ENCODE measurements around the gene FILIP1. TPM values are rescaled to one million over a fixed set of nuclear protein-coding genes. Genes with fewer than 3 reads are reported as not detected.
A peak's percentile ranks its signal among the peaks of the same experiment; 100 is the strongest.

FILIP1 gene
- total and polyA plus RNA-seq, 8 donors = 0.31 to 29.8 (median 5.7) TPM

DNA sequence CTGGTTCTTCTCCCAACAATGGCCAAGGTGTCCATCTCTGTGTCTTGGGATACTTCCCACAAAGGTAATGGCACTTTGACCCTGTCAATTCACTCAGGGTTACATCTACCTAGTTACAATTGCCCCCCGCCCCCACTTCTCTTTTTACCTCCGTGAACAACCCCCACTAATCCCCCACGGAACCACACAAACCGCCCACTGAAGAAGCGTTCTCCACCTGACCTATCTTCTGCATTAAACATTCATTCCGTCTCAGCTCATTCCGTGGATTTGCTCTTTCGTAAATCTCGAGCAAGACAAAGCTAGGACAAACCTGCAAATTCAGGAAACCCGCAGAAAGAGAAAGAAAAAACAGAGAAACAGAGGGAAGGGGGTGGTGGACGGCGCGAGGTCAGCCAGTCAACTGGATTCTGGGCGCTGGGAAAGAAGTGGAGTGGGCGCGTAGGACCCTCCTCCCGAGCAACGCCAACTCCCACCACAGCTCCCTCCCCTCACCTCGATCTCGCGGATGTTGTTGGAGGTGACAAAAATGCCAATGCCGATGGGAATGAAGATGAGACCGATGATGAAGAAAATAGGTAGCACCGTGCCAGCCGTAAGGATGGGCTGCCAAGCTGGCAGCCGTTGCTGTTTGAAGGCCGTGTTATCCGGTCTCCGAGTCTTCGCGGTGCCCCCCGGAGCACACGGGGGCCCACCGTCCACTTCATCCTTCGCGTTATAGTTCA lies 209.5 kb downstream of the FILIP1 start:
- no peaks in the 10 kb centered on the region for H3K27me3 ChIP-seq
- no peaks in the 10 kb centered on the region for H3K36me3 ChIP-seq
- no peaks in the 10 kb centered on the region for H3K9me3 ChIP-seq
- H3K27ac ChIP-seq = peak overlapping the region; percentile 87 to 95 (median 92)
- intact Hi-C loops (cut with DNase I; ENCODE audit: low total_unique reads) = no loop called here
- WGBS, 5 donors = 0 to 1% (median 1%) methylated on average over 36 of the region's 36 CpGs
- TF ChIP-seq EP300 (IDR thresholded peaks at IDR 0.05) (no peak), POLR2A (IDR thresholded peaks at IDR 0.05) (no peak), POLR2AphosphoS5 (IDR thresholded peaks at IDR 0.05) (no peak)
- TF ChIP-seq, protein P1, sequence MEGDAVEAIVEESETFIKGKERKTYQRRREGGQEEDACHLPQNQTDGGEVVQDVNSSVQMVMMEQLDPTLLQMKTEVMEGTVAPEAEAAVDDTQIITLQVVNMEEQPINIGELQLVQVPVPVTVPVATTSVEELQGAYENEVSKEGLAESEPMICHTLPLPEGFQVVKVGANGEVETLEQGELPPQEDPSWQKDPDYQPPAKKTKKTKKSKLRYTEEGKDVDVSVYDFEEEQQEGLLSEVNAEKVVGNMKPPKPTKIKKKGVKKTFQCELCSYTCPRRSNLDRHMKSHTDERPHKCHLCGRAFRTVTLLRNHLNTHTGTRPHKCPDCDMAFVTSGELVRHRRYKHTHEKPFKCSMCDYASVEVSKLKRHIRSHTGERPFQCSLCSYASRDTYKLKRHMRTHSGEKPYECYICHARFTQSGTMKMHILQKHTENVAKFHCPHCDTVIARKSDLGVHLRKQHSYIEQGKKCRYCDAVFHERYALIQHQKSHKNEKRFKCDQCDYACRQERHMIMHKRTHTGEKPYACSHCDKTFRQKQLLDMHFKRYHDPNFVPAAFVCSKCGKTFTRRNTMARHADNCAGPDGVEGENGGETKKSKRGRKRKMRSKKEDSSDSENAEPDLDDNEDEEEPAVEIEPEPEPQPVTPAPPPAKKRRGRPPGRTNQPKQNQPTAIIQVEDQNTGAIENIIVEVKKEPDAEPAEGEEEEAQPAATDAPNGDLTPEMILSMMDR (IDR thresholded peaks at IDR 0.05) = no peak
- peak in 1 of 2 donors; percentile 82 for DNase-seq
- peaks cover 16 to 65% (median 52%) of the 10 kb centered on the region in 4 donors for H3K4me1 ChIP-seq
- peak overlapping the region; percentile 55 to 94 (median 86) for H3K4me3 ChIP-seq

DNA sequence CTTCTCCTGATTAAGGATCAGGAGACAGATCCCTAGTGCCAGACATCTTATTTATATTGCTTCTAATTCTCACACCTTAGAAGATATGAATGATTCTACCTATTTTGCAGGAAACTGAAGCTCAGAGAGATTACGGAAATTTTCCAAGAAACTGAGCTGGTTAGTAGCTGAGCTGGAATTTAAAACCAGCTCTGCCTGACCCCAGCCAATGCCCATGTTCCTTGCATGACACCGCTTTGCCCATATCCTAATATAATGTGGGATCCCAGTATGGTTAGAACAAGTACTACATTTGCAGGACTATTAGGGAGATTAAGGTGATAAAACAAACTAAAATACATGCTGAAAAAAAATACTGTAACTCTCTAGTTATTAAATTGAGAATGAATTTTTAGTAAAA lies 210.9 kb downstream of the FILIP1 start:
- H3K4me1 ChIP-seq = peaks cover 26 to 79% (median 63%) of the 10 kb centered on the region in 4 donors
- no peak for TF ChIP-seq POLR2A (IDR thresholded peaks at IDR 0.05)
- TF ChIP-seq, protein P1 (IDR thresholded peaks at IDR 0.05) = no peak
- TF ChIP-seq POLR2AphosphoS5 (IDR thresholded peaks at IDR 0.05) = no peak
- no peak for TF ChIP-seq EP300 (IDR thresholded peaks at IDR 0.05)
- H3K27ac ChIP-seq = no peak overlapping the region
- no peaks in the 10 kb centered on the region for H3K27me3 ChIP-seq
- intact Hi-C loops (cut with DNase I; ENCODE audit: low total_unique reads) = no loop called here
- H3K4me3 ChIP-seq = peak overlapping the region; percentile 55 to 94 (median 86)
- no peaks in the 10 kb centered on the region for H3K9me3 ChIP-seq
- DNase-seq = no peak
- H3K36me3 ChIP-seq = no peaks in the 10 kb centered on the region
- WGBS, 5 donors = 36 to 65% (median 52%) methylated on average over 2 of the region's 2 CpGs

DNA sequence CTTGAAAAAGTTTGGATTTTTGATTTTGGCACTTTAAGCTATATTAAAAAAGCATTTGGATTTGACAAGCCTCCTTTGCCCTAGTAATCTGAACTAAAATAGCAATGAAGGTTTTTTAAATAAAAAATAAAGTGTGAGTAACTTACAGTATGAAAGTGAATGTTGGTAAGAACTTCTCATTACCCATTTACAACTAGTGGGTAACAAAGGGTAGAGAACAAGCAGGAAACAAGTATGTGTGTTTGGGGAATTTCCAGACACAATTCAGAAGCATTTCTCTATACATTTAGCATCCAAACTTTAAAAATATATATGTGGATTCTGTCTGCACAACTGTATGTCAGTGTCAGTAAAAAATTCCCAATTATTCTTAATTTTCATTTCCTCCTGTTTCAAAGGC lies 211.9 kb downstream of the FILIP1 start:
- no peaks in the 10 kb centered on the region for H3K9me3 ChIP-seq
- H3K27ac ChIP-seq = peak overlapping the region in 2 of 5 donors; percentile 25 to 52
- H3K36me3 ChIP-seq = no peaks in the 10 kb centered on the region
- intact Hi-C loops (cut with DNase I; ENCODE audit: low total_unique reads) = no loop called here
- peak overlapping the region in 2 of 4 donors; percentile 11 to 55 for H3K4me3 ChIP-seq
- DNase-seq = no peak
- TF ChIP-seq, protein P1 (IDR thresholded peaks at IDR 0.05) = no peak
- TF ChIP-seq POLR2AphosphoS5 (IDR thresholded peaks at IDR 0.05) (no peak), POLR2A (IDR thresholded peaks at IDR 0.05) (no peak), EP300 (IDR thresholded peaks at IDR 0.05) (no peak)
- peaks cover 26 to 82% (median 66%) of the 10 kb centered on the region in 4 donors for H3K4me1 ChIP-seq
- no peaks in the 10 kb centered on the region for H3K27me3 ChIP-seq

DNA sequence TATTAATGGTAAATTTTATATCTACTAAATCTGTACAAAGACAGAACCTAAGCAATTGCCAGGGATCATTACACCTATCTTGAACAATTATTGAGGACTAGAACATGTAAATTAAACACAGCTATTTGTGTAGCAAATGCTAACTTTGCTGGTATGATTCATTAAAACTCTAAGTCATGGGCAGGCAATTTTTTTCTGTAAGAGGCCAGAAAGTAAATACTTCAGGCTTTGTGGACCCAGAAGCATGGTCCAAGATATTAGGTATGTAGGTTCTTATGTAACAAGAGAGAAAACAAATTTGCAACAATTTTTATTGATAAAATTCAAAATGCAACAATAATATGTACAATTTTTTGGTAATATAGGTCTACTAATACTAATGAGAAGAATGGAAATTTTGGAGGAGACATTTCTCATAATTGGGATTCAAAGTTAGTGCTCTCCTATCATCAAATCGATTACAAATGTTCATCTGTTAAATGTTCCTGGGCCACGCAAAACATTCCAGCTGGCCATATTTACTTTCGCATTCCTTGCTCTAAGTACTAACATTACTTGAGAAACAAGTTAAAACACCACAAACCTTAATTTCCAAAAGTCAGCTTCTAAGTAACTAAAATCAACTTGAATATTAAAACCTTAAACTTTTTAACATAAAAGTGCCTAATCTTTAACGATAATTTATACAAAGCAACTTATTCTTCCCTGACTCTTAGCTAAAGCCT lies 213.3 kb downstream of the FILIP1 start:
- intact Hi-C loops (cut with DNase I; ENCODE audit: low total_unique reads) = no loop called here
- TF ChIP-seq POLR2AphosphoS5 (IDR thresholded peaks at IDR 0.05) (no peak), EP300 (IDR thresholded peaks at IDR 0.05) (no peak), POLR2A (IDR thresholded peaks at IDR 0.05) (no peak)
- TF ChIP-seq, protein P1 (IDR thresholded peaks at IDR 0.05) = no peak
- H3K4me1 ChIP-seq = peaks cover 20 to 84% (median 59%) of the 10 kb centered on the region in 4 donors
- peak overlapping the region in 2 of 4 donors; percentile 11 to 55 for H3K4me3 ChIP-seq
- WGBS, 5 donors = 25 to 43% (median 30%) methylated on average over 4 of the region's 4 CpGs
- no peaks in the 10 kb centered on the region for H3K36me3 ChIP-seq
- DNase-seq = no peak
- H3K27ac ChIP-seq = peak overlapping the region in 3 of 5 donors; percentile 20 to 52 (median 31)
- H3K9me3 ChIP-seq = no peaks in the 10 kb centered on the region
- H3K27me3 ChIP-seq = no peaks in the 10 kb centered on the region

Data from stomach (tissue), 9 donors.